ENCODE measurements around the gene ADAMTSL1.

Gene ADAMTSL1

DNA sequence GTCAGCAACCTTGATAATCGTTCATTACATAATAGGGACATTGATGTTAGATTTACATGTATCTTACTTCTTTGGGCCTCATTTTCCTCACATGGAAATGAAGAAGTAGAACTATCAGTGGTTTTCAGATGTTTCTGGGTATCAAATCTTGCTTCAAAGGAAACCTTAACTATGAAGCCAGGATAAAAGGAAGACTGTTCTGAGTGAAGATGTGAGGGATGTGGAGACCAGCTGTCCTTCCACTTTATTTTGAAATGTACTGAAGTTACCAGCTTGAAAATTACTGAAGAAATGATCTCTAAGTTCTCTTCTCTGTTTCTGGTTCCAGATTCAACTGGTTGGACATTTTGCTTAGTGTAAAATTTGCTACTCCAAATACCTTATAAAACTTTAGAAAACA is 186.0 kb downstream of the ADAMTSL1 start:
- no peak for DNase-seq (ENCODE audit: low read depth)

DNA sequence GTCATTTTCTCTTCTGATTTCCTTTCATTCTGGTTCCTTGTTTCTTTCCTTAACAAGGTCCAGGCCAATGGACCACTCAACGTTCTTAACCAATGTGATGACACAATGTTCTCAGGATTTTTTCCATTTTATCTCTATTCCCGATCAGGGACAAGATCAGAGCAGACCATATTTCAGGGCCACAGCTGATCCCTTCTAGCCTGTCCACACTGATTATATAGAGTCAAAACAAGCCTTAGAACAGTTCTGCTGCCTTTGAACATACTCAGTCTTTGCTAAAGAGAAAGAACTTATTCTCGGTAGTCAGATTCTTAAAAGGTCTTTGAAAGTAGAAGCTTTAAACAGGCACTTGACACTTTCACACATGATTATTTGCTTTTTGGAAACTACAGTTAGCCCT is 188.4 kb downstream of the ADAMTSL1 start:
- DNase-seq (ENCODE audit: low read depth), result no peak

- DNase-seq (ENCODE audit: low read depth), result no peak
Observed at GRCh38 chr9:18665947-18666346, 192.0 kb downstream of the ADAMTSL1 start.

GRCh38 chr9:18666348-18666747 is 192.4 kb downstream of the ADAMTSL1 start:
- no peak for DNase-seq (ENCODE audit: low read depth)

GRCh38 chr9:18666986-18667772 is 193.2 kb downstream of the ADAMTSL1 start:
- no peak for DNase-seq (ENCODE audit: low read depth)

DNA sequence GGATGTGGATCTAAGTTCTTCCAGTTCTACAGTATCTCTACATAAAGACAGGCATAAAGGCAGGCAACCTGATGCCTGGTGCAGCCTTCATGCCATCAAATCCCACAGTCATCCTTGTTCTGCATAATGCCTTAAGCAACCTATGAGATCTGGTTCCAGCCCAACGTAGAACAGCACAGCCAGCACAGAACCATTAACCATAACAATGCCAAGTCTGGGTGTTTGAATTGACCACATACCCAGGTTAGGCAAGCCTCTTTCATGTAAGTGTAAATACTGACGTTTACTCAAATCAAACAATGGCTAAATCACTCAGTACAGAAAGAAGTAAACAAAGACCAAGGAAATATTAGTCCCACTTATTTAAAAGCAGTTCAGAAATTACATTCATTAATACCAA is 195.0 kb downstream of the ADAMTSL1 start:
- DNase-seq (ENCODE audit: low read depth), result no peak

DNA sequence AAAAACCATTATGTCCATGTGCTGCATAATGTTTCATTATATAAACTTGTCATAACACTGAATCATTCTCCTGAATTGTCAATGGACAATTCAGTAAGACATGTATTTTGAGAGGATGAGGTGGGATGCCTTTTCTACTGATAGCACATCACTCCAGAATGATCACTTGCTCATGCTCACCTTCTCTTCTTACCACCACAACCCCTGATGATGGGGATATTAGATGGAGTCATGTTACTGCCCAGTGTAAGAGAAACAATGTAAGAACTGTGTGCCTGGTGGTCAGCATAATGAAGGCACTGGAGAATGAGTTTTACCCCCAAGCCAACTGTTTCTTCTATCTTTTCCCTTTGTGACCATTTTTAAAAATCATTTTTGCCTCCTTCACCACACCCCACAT is 198.8 kb downstream of the ADAMTSL1 start:
- no peak for DNase-seq (ENCODE audit: low read depth)

DNA sequence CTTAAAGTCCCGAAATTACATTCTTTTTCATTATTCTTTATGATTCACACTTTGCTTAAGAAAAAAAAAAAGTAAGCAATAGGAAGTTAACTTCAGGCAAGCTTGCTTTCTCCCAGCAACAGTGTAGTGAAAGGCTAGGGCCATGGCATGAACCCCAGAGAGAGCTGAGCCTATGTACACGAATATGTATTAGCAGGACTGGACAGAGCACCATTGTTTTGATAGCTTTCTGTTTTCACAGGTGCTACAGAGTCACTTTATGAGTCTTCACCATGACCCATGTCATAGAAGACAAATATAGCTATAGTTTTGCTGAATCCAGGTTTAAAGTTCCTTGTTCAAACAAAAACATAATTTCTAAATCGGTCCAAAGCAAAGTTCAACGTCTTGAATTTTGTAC is 199.2 kb downstream of the ADAMTSL1 start:
- DNase-seq (ENCODE audit: low read depth), result no peak

DNA sequence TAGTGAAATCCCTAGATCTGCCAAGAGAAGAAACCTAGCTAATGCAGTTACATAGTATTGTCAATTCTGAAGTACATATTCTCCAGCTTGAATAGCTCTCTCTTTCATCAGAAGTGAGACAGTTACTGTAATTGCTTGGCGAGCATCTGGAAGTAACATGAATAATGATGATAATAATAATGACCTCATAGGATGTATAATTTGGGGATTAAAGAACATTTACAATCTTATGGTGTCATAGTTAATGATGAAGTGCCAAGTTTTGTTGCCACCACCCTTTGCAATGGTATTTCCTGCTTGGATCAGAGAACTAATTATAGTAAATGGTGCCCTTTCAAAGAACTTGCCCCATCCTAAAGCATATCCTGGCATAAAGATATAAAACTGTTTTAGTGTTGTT is 201.4 kb downstream of the ADAMTSL1 start:
- DNase-seq (ENCODE audit: low read depth), result no peak

GRCh38 chr9:18675973-18676372 is 202.0 kb downstream of the ADAMTSL1 start:
- no peak for DNase-seq (ENCODE audit: low read depth)

DNA sequence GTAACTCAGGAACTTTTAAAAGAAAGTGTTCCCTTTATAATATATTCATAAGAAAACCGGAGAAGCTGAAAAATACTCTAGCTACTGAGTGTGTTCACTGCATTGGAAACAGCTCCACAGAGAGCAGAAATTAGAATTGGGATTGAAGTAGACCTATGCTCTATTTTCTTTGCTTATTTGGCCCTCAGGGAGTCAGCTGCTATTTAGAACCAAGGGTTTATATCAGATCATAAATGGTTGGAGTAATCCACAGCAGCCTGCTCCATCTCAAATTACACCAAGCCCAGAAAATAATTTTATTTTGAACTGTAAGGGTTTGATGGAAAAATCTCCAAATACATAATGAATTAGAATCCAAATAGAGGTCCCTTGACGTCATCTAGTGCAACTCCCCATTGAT is 202.6 kb downstream of the ADAMTSL1 start:
- DNase-seq (ENCODE audit: low read depth), result no peak

GRCh38 chr9:18678821-18679590 is 205.1 kb downstream of the ADAMTSL1 start:
- DNase-seq (ENCODE audit: low read depth), result no peak

DNA sequence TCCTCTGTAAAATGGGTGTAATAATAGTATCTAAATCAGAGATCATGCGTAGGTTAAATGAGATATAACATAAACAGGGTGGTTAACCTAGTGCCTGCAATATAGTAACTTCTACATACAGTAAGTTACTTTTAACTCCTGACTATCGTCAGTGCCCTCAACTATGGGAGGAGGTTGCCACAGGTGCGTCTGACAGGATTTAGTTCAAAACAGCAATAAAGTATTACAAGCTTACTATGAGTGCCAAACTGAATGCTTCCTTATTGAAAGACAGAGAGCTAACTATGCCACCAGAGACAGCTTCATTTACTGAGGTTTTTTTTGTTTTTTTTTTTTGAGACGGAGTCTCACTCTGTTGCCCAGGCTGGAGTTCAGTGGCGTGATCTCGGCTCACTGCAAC is 209.0 kb downstream of the ADAMTSL1 start:
- no peak for DNase-seq (ENCODE audit: low read depth)

DNA sequence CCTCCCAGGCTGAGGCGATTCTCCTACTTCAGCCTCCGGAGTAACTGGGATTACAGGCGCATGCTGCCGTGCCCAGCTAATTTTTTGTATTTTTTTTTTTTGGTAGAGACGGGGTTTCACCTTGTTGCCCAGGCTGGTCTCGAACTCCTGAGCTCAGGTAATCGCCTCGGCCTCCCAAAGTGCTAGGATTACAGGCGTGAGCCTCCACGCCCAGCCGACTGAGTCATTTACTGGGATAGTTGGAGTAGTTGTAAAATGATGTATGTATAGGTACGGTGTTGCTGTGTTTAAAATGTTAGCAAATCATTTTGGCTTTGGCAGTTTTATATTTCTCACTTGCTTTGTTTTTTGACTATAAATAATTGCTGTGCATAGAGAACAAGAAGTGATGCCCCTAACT is 209.4 kb downstream of the ADAMTSL1 start:
- DNase-seq (ENCODE audit: low read depth), result no peak

DNA sequence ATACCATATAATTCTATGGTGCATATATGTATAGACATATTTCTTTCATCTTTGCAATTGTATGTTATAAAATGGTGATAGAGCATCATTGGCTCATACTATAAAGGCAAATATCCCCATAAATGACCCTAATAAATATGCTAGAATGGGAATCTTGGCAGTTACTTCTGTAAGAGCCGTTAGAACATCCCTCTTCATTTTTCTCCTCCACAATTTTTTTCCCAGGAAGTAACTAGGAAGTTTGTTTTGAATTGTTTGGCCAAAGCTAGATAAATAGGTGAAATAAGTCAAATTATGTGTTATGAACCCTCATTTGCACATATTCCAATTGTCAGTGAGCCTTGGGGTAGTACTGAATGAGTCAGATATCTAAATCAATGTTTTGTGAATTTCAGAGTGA is 209.9 kb downstream of the ADAMTSL1 start:
- DNase-seq (ENCODE audit: low read depth), result no peak

DNA sequence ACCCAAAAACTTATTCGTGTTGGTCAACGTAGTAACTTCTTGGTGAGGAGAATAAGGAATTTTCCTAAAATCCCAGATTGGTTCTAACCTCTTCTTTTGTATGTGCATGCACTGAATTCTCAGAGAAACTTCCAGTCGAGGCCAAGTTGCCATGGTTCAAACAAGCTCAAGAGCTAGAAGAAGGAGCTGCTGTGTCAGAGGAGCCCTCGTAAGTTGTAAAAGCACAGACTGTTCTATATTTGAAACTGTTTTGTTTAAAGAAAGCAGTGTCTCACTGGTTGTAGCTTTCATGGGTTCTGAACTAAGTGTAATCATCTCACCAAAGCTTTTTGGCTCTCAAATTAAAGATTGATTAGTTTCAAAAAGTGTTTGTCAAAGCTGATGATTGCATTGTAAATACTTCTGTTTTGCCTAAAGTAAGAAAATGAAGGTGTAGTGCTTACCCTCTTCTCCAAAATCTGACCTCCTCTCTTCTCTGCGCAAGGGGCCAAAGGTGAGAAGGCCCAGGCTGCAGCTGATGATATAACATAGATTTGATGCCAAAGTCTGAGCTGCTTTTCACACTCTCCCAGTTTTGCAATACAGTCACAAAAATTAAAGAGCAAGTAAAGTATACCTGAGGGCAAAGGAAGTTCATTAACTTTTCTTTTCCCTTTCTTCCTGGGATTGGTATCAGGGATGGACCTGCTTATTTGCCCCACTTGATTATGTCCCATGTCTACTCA is 210.8 kb downstream of the ADAMTSL1 start:
- no peak for DNase-seq (ENCODE audit: low read depth)

GRCh38 chr9:18688581-18689565 is 214.9 kb downstream of the ADAMTSL1 start:
- DNase-seq (ENCODE audit: low read depth), result no peak

DNA sequence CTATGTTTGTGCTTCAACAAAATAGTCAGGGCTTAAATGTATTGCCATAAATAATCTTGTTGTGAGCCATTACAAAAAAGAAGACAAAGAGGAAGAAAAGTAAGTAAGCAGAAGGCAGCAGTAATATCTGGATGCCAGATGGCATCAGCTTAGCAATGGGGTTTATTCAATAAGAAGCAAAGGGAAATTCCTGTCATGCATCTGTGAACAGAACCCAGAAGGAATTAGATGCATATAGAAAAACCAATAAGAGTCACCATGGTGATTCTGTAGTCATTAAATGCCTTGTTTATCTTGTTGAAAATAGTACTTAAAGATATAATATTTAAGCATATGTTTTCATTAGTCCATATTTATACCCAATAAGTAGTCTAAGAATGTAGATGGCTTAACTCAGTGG is 216.0 kb downstream of the ADAMTSL1 start:
- DNase-seq (ENCODE audit: low read depth), result no peak

DNA sequence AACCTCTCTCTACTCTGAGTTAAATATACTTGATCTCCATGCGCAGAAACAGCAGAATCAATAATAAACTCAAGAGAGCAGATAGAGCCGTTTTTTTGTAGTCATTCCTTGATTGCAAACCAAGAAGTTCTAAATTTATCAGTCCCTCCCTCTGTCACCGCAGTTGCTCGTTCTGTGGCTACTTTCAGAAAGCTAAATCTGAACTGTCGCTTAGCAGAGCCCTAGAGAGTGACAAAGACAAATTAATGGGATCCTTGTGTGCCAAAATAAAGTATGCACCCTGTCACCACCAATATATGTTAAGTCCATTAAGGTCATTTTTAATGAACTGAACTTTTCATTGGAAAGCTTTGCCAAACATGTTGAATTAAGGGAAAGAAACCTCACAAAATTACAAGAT is 218.3 kb downstream of the ADAMTSL1 start:
- DNase-seq (ENCODE audit: low read depth), result no peak

GRCh38 chr9:18692962-18693361 is 219.0 kb downstream of the ADAMTSL1 start:
- DNase-seq (ENCODE audit: low read depth), result no peak

GRCh38 chr9:18694959-18695668 is 221.2 kb downstream of the ADAMTSL1 start:
- no peak for DNase-seq (ENCODE audit: low read depth)

Data from activated T-cell treated with anti-CD3 and anti-CD28 coated beads for 24 hours (primary cell).